Breast epithelium (tissue), 3 donors: ENCODE measurements around the gene DPM1.

ENCODE experiments used
- CTCF ChIP-seq, 3 donors: fragments of 450-650 bp; IDR thresholded peaks; one replicate each; pipeline ENCODE4 v1.5.1; 2016 to 2017; ENCODE audit warnings: antibody characterized with exemption in 3 of 3, mild to moderate bottlenecking in 3 of 3, moderate library complexity in 3 of 3
- POLR2A ChIP-seq: fragments of 450-650 bp; IDR thresholded peaks from one replicate; pipeline ENCODE4 v1.6.1; 2016; ENCODE audit warnings: antibody characterized with exemption, mild to moderate bottlenecking, moderate library complexity
- POLR2AphosphoS5 ChIP-seq, 3 donors: sonication (generic); formaldehyde crosslinking; IDR thresholded peaks; one replicate each; pipeline ENCODE4 v1.6.1; 2017; ENCODE audit warnings: antibody characterized with exemption in 3 of 3

GRCh38 chr20:51004305-51004727 is 46.0 kb upstream of the DPM1 start:
- TF ChIP-seq CTCF (IDR thresholded peaks at IDR 0.05) (no peak), POLR2A (no peak), POLR2AphosphoS5 (IDR thresholded peaks at IDR 0.05) (no peak)
